Measurements from ENCODE around the gene WDR35.
A peak's percentile ranks its signal among the peaks of the same experiment; 100 is the strongest.

WDR35 gene

GRCh38 chr2:19989667-19990415, at the start of gene WDR35:
TSS of gene WDR35 (minus strand) at chr2:19990105. CDS start at chr2:19990015, 90 bp downstream.
- Histone ChIP-seq H3K36me3 (ENCODE audit: control insufficient read depth, insufficient read depth, low read length) (no peaks in the 10 kb centered on the region), H3K4me3 (ENCODE audit: low read length) (peak within 1 kb of the TSS; percentile 86), H3K27me3 (ENCODE audit: control insufficient read depth, insufficient read depth, low read length) (no peaks in the 10 kb centered on the region), H3K9ac (ENCODE audit: low read length) (peak within 1 kb of the TSS; percentile 57), H3K4me1 (ENCODE audit: control insufficient read depth, insufficient read depth, low read length) (peaks cover 6% of the 10 kb centered on the region), H3K9me3 (ENCODE audit: control insufficient read depth, low read length) (no peaks in the 10 kb centered on the region)

- no peaks in the 10 kb centered on the region for H3K9me3 ChIP-seq (ENCODE audit: control insufficient read depth, low read length)
- no peak overlapping the region for H3K4me3 ChIP-seq (ENCODE audit: low read length)
- H3K27me3 ChIP-seq (ENCODE audit: control insufficient read depth, insufficient read depth, low read length) = no peaks in the 10 kb centered on the region
- H3K36me3 ChIP-seq (ENCODE audit: control insufficient read depth, insufficient read depth, low read length) = no peaks in the 10 kb centered on the region
- no peak overlapping the region for H3K9ac ChIP-seq (ENCODE audit: low read length)
- H3K4me1 ChIP-seq (ENCODE audit: control insufficient read depth, insufficient read depth, low read length) = peaks cover 23% of the 10 kb centered on the region
Observed at GRCh38 chr2:20037660-20038059, 47.8 kb upstream of the WDR35 start.

GRCh38 chr2:20035955-20036666, 46.2 kb upstream of the WDR35 start:
- Histone ChIP-seq H3K9me3 (ENCODE audit: control insufficient read depth, low read length) (no peaks in the 10 kb centered on the region), H3K4me1 (ENCODE audit: control insufficient read depth, insufficient read depth, low read length) (peaks cover 10% of the 10 kb centered on the region), H3K9ac (ENCODE audit: low read length) (no peak overlapping the region), H3K27me3 (ENCODE audit: control insufficient read depth, insufficient read depth, low read length) (no peaks in the 10 kb centered on the region), H3K36me3 (ENCODE audit: control insufficient read depth, insufficient read depth, low read length) (no peaks in the 10 kb centered on the region), H3K4me3 (ENCODE audit: low read length) (no peak overlapping the region)

GRCh38 chr2:20034821-20035220, 44.9 kb upstream of the WDR35 start:
- H3K9me3 ChIP-seq (ENCODE audit: control insufficient read depth, low read length) = no peaks in the 10 kb centered on the region
- peaks cover 7% of the 10 kb centered on the region for H3K4me1 ChIP-seq (ENCODE audit: control insufficient read depth, insufficient read depth, low read length)
- no peaks in the 10 kb centered on the region for H3K36me3 ChIP-seq (ENCODE audit: control insufficient read depth, insufficient read depth, low read length)
- no peak overlapping the region for H3K4me3 ChIP-seq (ENCODE audit: low read length)
- H3K9ac ChIP-seq (ENCODE audit: low read length) = no peak overlapping the region
- H3K27me3 ChIP-seq (ENCODE audit: control insufficient read depth, insufficient read depth, low read length) = no peaks in the 10 kb centered on the region

- Histone ChIP-seq H3K9ac (ENCODE audit: low read length) (no peak overlapping the region), H3K36me3 (ENCODE audit: control insufficient read depth, insufficient read depth, low read length) (no peaks in the 10 kb centered on the region), H3K27me3 (ENCODE audit: control insufficient read depth, insufficient read depth, low read length) (no peaks in the 10 kb centered on the region), H3K4me1 (ENCODE audit: control insufficient read depth, insufficient read depth, low read length) (peaks cover 7% of the 10 kb centered on the region), H3K9me3 (ENCODE audit: control insufficient read depth, low read length) (no peaks in the 10 kb centered on the region), H3K4me3 (ENCODE audit: low read length) (no peak overlapping the region)
Observed at GRCh38 chr2:20034218-20034617, 44.3 kb upstream of the WDR35 start.

- H3K4me1 ChIP-seq (ENCODE audit: control insufficient read depth, insufficient read depth, low read length) = peaks cover 7% of the 10 kb centered on the region
- no peak overlapping the region for H3K9ac ChIP-seq (ENCODE audit: low read length)
- no peaks in the 10 kb centered on the region for H3K36me3 ChIP-seq (ENCODE audit: control insufficient read depth, insufficient read depth, low read length)
- no peak overlapping the region for H3K4me3 ChIP-seq (ENCODE audit: low read length)
- no peaks in the 10 kb centered on the region for H3K9me3 ChIP-seq (ENCODE audit: control insufficient read depth, low read length)
- H3K27me3 ChIP-seq (ENCODE audit: control insufficient read depth, insufficient read depth, low read length) = no peaks in the 10 kb centered on the region
Observed at GRCh38 chr2:20033322-20033721, 43.4 kb upstream of the WDR35 start.

GRCh38 chr2:20030224-20030623, 40.3 kb upstream of the WDR35 start:
- no peaks in the 10 kb centered on the region for H3K9me3 ChIP-seq (ENCODE audit: control insufficient read depth, low read length)
- no peaks in the 10 kb centered on the region for H3K36me3 ChIP-seq (ENCODE audit: control insufficient read depth, insufficient read depth, low read length)

GRCh38 chr2:20027705-20028434, 38.0 kb upstream of the WDR35 start:
- no peaks in the 10 kb centered on the region for H3K27me3 ChIP-seq (ENCODE audit: control insufficient read depth, insufficient read depth, low read length)
- H3K36me3 ChIP-seq (ENCODE audit: control insufficient read depth, insufficient read depth, low read length) = no peaks in the 10 kb centered on the region
- H3K9ac ChIP-seq (ENCODE audit: low read length) = no peak overlapping the region
- H3K4me3 ChIP-seq (ENCODE audit: low read length) = no peak overlapping the region
- no peaks in the 10 kb centered on the region for H3K9me3 ChIP-seq (ENCODE audit: control insufficient read depth, low read length)
- H3K4me1 ChIP-seq (ENCODE audit: control insufficient read depth, insufficient read depth, low read length) = peaks cover 7% of the 10 kb centered on the region

More at GRCh38 chr2:20030224-20030623, 40.3 kb upstream of the WDR35 start:
- Histone ChIP-seq H3K27me3 (ENCODE audit: control insufficient read depth, insufficient read depth, low read length) (no peaks in the 10 kb centered on the region), H3K4me1 (ENCODE audit: control insufficient read depth, insufficient read depth, low read length) (peaks cover 7% of the 10 kb centered on the region), H3K9ac (ENCODE audit: low read length) (no peak overlapping the region), H3K4me3 (ENCODE audit: low read length) (no peak overlapping the region)

- Histone ChIP-seq H3K9me3 (ENCODE audit: control insufficient read depth, low read length) (no peaks in the 10 kb centered on the region), H3K4me1 (ENCODE audit: control insufficient read depth, insufficient read depth, low read length) (peaks cover 7% of the 10 kb centered on the region), H3K9ac (ENCODE audit: low read length) (no peak overlapping the region), H3K27me3 (ENCODE audit: control insufficient read depth, insufficient read depth, low read length) (no peaks in the 10 kb centered on the region), H3K4me3 (ENCODE audit: low read length) (no peak overlapping the region), H3K36me3 (ENCODE audit: control insufficient read depth, insufficient read depth, low read length) (no peaks in the 10 kb centered on the region)
Observed at GRCh38 chr2:20027260-20027677, 37.4 kb upstream of the WDR35 start.

GRCh38 chr2:20025065-20025786, 35.3 kb upstream of the WDR35 start:
- no peaks in the 10 kb centered on the region for H3K36me3 ChIP-seq (ENCODE audit: control insufficient read depth, insufficient read depth, low read length)
- no peak overlapping the region for H3K9ac ChIP-seq (ENCODE audit: low read length)
- no peaks in the 10 kb centered on the region for H3K27me3 ChIP-seq (ENCODE audit: control insufficient read depth, insufficient read depth, low read length)
- no peaks in the 10 kb centered on the region for H3K9me3 ChIP-seq (ENCODE audit: control insufficient read depth, low read length)
- no peak overlapping the region for H3K4me3 ChIP-seq (ENCODE audit: low read length)
- H3K4me1 ChIP-seq (ENCODE audit: control insufficient read depth, insufficient read depth, low read length) = peaks cover 7% of the 10 kb centered on the region

- H3K4me3 ChIP-seq (ENCODE audit: low read length) = no peak overlapping the region
- H3K4me1 ChIP-seq (ENCODE audit: control insufficient read depth, insufficient read depth, low read length) = peaks cover 7% of the 10 kb centered on the region
- no peaks in the 10 kb centered on the region for H3K36me3 ChIP-seq (ENCODE audit: control insufficient read depth, insufficient read depth, low read length)
- no peaks in the 10 kb centered on the region for H3K9me3 ChIP-seq (ENCODE audit: control insufficient read depth, low read length)
- no peak overlapping the region for H3K9ac ChIP-seq (ENCODE audit: low read length)
- no peaks in the 10 kb centered on the region for H3K27me3 ChIP-seq (ENCODE audit: control insufficient read depth, insufficient read depth, low read length)
Observed at GRCh38 chr2:20023688-20024087, 33.8 kb upstream of the WDR35 start.

All from mucosa of stomach (tissue), 1 donor.